Smooth muscle cell (in vitro differentiated cells): ENCODE data around the gene SMAD5. TPM values are rescaled to one million over a fixed set of nuclear protein-coding genes. Genes with fewer than 3 reads are reported as not detected.

ENCODE experiments used
- DNase-seq: peaks from one replicate; lab custom pipeline; 2025; ENCODE audit not compliant: unreplicated experiment; lab: John Stamatoyannopoulos, UW
- H2AFZ ChIP-seq: fragments of 200-600 bp; sonication (generic); 2 replicates; pipeline ENCODE4 v1.6.0; 2016; ENCODE audit warnings: antibody characterized with exemption, low read depth, mild to moderate bottlenecking
- H3F3A ChIP-seq: fragments of 200-600 bp; sonication (generic); 2 replicates; pipeline ENCODE4 v1.6.0; 2017; ENCODE audit warnings: antibody characterized with exemption, low read depth
- H3K27ac ChIP-seq: fragments of 200-600 bp; sonication (generic); 2 replicates; pipeline ENCODE4 v1.5.1; 2016; ENCODE audit warnings: low read depth, mild to moderate bottlenecking
- H3K27me3 ChIP-seq: fragments of 200-600 bp; sonication (generic); 2 replicates; pipeline ENCODE4 v1.6.1; 2016; ENCODE audit warnings: low read depth, mild to moderate bottlenecking
- H3K36me3 ChIP-seq: fragments of 200-600 bp; sonication (generic); 2 replicates; pipeline ENCODE4 v1.5.1; 2016; ENCODE audit warnings: low read depth
- H3K4me1 ChIP-seq: fragments of 200-600 bp; sonication (generic); 2 replicates; pipeline ENCODE4 v1.5.1; 2016; ENCODE audit warnings: low read depth
- H3K4me2 ChIP-seq: fragments of 200-600 bp; sonication (generic); 2 replicates; pipeline ENCODE4 v1.6.0; 2016; ENCODE audit warnings: mild to moderate bottlenecking
- H3K4me3 ChIP-seq: fragments of 200-600 bp; sonication (generic); 2 replicates; pipeline ENCODE4 v1.5.1; 2016; ENCODE audit warnings: mild to moderate bottlenecking
- H3K79me2 ChIP-seq: fragments of 200-600 bp; sonication (generic); 2 replicates; pipeline ENCODE4 v1.6.0; 2016; ENCODE audit warnings: low read depth, mild to moderate bottlenecking
- H3K9ac ChIP-seq: fragments of 200-600 bp; sonication (generic); 2 replicates; pipeline ENCODE4 v1.6.0; 2016; ENCODE audit warnings: low read depth
- H3K9me3 ChIP-seq: fragments of 200-600 bp; sonication (generic); replicated peaks from 2 replicates; pipeline ENCODE4 v1.5.1; 2016; ENCODE audit warnings: low read depth
- H4K20me1 ChIP-seq: fragments of 200-600 bp; sonication (generic); 2 replicates; pipeline ENCODE4 v1.6.0; 2016; ENCODE audit warnings: low read depth
- WGBS: methylation state at CpG from one replicate; pipeline ENCODE4 v1.1.7; 2016; ENCODE audit warnings: low lambda C conversion rate; 5-methylcytosine and 5-hydroxymethylcytosine counted together
- polyA plus RNA-seq: library from polyadenylated mRNA; unstranded; fragments of >200 nt; fragmentation: Nextera tagmentation; extraction: Ambion mirVana; gene quantifications from 2 replicates; pipeline ENCODE4 v1.2.1, GENCODE V29; 2016
- total RNA-seq: library from RNA; depleted of rRNA; stranded (reverse); fragments of >200 nt; gene quantifications from 2 replicates; pipeline ENCODE4 v1.2.3, GENCODE V29; 2014
- TF ChIP-seq, protein P1 (sequence below): fragments of 200-600 bp; sonication (generic); IDR thresholded peaks from 2 replicates; pipeline ENCODE4 v1.5.1; 2017; ENCODE audit warnings: borderline replicate concordance, mild to moderate bottlenecking, antibody characterized with exemption; ENCODE audit not compliant: insufficient read depth, poor library complexity, severe bottlenecking

SMAD5 gene
- total and polyA plus RNA-seq, 2 experiments from 2014 or later: 28.5 to 61.7 TPM

DNA sequence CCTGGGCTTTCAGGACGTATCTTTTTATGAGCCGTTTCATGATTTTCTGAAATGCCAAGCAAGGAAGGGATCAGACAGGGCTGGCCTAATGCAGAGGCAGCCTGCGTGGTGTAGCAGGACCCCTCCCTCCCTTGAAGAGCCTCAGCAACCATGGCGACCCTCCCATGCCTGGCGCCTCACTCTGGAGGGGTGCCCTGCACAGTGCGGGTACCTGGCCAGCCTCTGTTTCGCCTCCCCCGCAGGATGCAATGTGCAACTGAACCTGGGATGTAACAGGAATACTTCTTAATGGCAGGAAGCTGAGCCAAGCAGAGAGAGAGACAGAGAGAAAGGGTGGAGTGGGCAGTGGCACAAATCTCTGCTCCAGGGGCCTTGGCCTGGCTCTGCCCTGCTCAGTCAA, 83.6 kb downstream of the SMAD5 start:
- H4K20me1 ChIP-seq: no peaks in the 10 kb centered on the region
- TF ChIP-seq, protein P1, sequence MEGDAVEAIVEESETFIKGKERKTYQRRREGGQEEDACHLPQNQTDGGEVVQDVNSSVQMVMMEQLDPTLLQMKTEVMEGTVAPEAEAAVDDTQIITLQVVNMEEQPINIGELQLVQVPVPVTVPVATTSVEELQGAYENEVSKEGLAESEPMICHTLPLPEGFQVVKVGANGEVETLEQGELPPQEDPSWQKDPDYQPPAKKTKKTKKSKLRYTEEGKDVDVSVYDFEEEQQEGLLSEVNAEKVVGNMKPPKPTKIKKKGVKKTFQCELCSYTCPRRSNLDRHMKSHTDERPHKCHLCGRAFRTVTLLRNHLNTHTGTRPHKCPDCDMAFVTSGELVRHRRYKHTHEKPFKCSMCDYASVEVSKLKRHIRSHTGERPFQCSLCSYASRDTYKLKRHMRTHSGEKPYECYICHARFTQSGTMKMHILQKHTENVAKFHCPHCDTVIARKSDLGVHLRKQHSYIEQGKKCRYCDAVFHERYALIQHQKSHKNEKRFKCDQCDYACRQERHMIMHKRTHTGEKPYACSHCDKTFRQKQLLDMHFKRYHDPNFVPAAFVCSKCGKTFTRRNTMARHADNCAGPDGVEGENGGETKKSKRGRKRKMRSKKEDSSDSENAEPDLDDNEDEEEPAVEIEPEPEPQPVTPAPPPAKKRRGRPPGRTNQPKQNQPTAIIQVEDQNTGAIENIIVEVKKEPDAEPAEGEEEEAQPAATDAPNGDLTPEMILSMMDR: no peak
- H3K36me3 ChIP-seq: no peaks in the 10 kb centered on the region
- H3F3A ChIP-seq: no peaks in the 10 kb centered on the region
- no peak overlapping the region for H3K4me3 ChIP-seq
- 94% methylated on average over 8 of the region's 8 CpGs for WGBS
- H2AFZ ChIP-seq: no peak overlapping the region
- no peak overlapping the region for H3K27ac ChIP-seq
- H3K4me1 ChIP-seq: no peaks in the 10 kb centered on the region
- peaks cover under 1% of the 10 kb centered on the region for H3K27me3 ChIP-seq
- no peak for DNase-seq
- no peaks in the 10 kb centered on the region for H3K79me2 ChIP-seq
- no peak overlapping the region for H3K4me2 ChIP-seq
- no peaks in the 10 kb centered on the region for H3K9me3 ChIP-seq
- H3K9ac ChIP-seq: no peak overlapping the region

DNA sequence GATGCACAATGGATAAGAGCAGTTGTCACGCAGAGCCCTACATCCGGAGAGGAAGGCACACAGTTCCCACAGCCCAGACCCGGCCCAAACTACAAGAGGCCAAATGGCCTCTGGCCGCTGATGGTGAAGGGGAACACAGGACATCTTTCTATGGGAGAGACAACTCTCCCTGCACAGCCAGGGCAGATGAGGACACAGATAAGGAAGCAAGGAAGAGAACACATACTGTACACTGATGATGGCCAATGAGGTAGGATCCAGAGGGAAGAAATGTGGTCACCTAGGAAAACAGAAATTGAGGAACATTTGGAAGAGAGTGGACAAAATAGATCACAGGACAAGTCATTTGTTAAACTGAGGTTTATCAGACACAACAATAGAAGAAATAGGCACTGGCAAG, 88.7 kb downstream of the SMAD5 start:
- no peaks in the 10 kb centered on the region for H3F3A ChIP-seq

DNA sequence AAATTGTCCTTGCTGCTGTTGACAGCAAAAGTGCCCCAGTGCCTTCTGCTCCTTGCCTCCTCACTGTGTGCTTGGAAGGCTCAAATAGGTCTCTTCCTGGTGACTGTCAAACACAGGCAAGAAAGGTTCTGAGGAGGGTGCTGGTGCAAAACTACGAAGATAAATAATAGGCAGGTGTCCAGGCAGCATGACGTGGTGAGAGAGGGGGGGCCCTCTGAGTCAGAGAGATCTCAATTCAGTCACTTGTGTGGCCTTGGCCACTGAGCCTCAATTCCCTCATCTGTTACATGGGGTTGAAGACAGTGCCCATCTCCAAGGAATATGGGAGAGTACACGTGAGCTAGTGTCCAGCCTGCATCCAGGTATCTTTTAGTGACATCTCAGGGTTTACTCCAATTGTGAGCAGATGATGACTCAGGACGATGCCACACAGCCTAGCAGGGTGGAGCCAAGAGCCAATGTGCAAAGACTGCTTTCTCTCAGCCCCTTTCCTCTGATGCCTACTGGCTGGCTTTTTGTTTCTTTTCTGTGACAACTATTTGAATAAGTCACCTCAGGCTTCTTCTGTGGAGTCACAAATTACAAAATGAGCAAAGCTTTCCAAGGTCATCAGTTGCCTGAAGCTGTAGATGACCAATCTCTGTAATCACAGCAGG, 90.1 kb downstream of the SMAD5 start:
- Histone ChIP-seq H3K27ac (no peak overlapping the region), H3K4me1 (no peaks in the 10 kb centered on the region), H3K79me2 (no peaks in the 10 kb centered on the region), H3K36me3 (no peaks in the 10 kb centered on the region), H3K4me2 (no peak overlapping the region), H3K9ac (no peak overlapping the region), H3K27me3 (no peaks in the 10 kb centered on the region), H4K20me1 (no peaks in the 10 kb centered on the region), H3K9me3 (no peaks in the 10 kb centered on the region), H3F3A (no peaks in the 10 kb centered on the region), H3K4me3 (no peak overlapping the region), H2AFZ (no peak overlapping the region)
- 86% methylated on average over 4 of the region's 4 CpGs for WGBS
- DNase-seq: no peak
- TF ChIP-seq, protein P1: no peak

More for the DNA sequence above, 88.7 kb downstream of the SMAD5 start:
- no peaks in the 10 kb centered on the region for H3K4me1 ChIP-seq
- no peaks in the 10 kb centered on the region for H3K27me3 ChIP-seq
- DNase-seq: no peak
- no peak overlapping the region for H3K4me2 ChIP-seq
- H3K9me3 ChIP-seq: no peaks in the 10 kb centered on the region
- H3K79me2 ChIP-seq: no peaks in the 10 kb centered on the region
- H4K20me1 ChIP-seq: no peaks in the 10 kb centered on the region
- no peaks in the 10 kb centered on the region for H3K36me3 ChIP-seq
- no peak overlapping the region for H3K4me3 ChIP-seq
- TF ChIP-seq, protein P1: no peak
- 92% methylated on average over 4 of the region's 4 CpGs for WGBS
- H2AFZ ChIP-seq: no peak overlapping the region
- no peak overlapping the region for H3K27ac ChIP-seq
- H3K9ac ChIP-seq: no peak overlapping the region

DNA sequence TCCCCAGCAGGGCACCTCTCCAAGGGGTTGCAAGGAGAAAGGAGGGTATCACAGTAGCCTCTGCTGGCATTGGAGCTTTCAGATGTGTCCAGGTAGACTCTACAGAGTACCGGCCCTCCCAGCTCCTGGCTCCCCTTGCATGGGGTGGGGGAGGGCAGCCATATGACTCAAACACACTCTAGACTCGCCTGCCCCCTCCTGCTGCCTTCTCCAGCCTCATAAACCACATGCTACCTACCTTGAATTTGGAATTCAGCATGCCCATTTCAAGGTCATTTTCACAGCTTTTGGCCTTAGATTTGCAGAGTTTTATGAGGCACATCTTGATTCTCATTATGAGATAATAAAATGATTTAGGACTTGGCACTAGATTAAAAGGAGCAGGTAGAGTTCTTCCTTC, 93.2 kb downstream of the SMAD5 start:
- no peak overlapping the region for H3K9ac ChIP-seq
- H3K4me2 ChIP-seq: no peak overlapping the region
- no peaks in the 10 kb centered on the region for H3K9me3 ChIP-seq
- no peak overlapping the region for H2AFZ ChIP-seq
- no peak for DNase-seq
- 62% methylated on average over 2 of the region's 2 CpGs for WGBS
- H3K36me3 ChIP-seq: no peaks in the 10 kb centered on the region
- no peak overlapping the region for H3K27ac ChIP-seq
- H3K27me3 ChIP-seq: peaks cover 13% of the 10 kb centered on the region
- no peaks in the 10 kb centered on the region for H4K20me1 ChIP-seq
- H3F3A ChIP-seq: no peaks in the 10 kb centered on the region
- H3K4me3 ChIP-seq: no peak overlapping the region
- peaks cover 3% of the 10 kb centered on the region for H3K4me1 ChIP-seq
- TF ChIP-seq, protein P1: no peak
- H3K79me2 ChIP-seq: no peaks in the 10 kb centered on the region
